Upper lobe of left lung (tissue), 6 donors: Measurements from ENCODE around the gene NEK1. TPM values are rescaled to one million over a fixed set of nuclear protein-coding genes. Genes with fewer than 3 reads are reported as not detected.
"Not testable (repeated sequence)": the region's sequence is repeated elsewhere in the genome, so short reads cannot be mapped to it uniquely, and the experiment has no call there.

Experiments
- ATAC-seq, 2 donors: fragments of 200-7000 bp; cut with Tn5 transposase; one replicate each; pipeline ENCODE4 v1.9.1; 2022; ENCODE audit warnings: mild to moderate bottlenecking in 2 of 2, moderate library complexity in 2 of 2; ENCODE audit not compliant: low FRiP score in 2 of 2
- DNase-seq, 2 donors: peaks; one replicate each; pipeline ENCODE4 v3.0.0-alpha.2; 2019 to 2020
- H3K27ac ChIP-seq, 4 donors: fragments of 200-600 bp; sonication (generic); one replicate each; pipeline ENCODE4 v1.5.1; 2016 to 2019
- H3K27me3 ChIP-seq, 4 donors: fragments of 200-600 bp; sonication (generic); one replicate each; pipeline ENCODE4 v1.5.1; 2017 to 2019
- H3K36me3 ChIP-seq, 4 donors: fragments of 200-600 bp; sonication (generic); one replicate each; pipeline ENCODE4 v1.5.1; 2016 to 2019
- H3K4me1 ChIP-seq, 4 donors: fragments of 200-600 bp; sonication (generic); one replicate each; pipeline ENCODE4 v1.5.1; 2018 to 2019
- H3K4me3 ChIP-seq, 4 donors: fragments of 200-600 bp; sonication (generic); one replicate each; pipeline ENCODE4 v1.5.1; 2017 to 2019; ENCODE audit warnings: mild to moderate bottlenecking in 2 of 4, moderate library complexity in 1 of 4
- H3K9me3 ChIP-seq, 4 donors: fragments of 200-600 bp; sonication (generic); one replicate each; pipeline ENCODE4 v1.5.1; 2018 to 2019
- EP300 ChIP-seq, 4 donors: sonication (generic); formaldehyde crosslinking; IDR thresholded peaks; one replicate each; pipeline ENCODE4 v1.5.1; 2017; ENCODE audit warnings: antibody characterized with exemption in 4 of 4, control low read depth in 2 of 4
- POLR2A ChIP-seq, 4 donors: fragments of 450-650 bp; IDR thresholded peaks; one replicate each; pipeline ENCODE4 v1.5.1; 2016 to 2017; ENCODE audit warnings: antibody characterized with exemption in 4 of 4, mild to moderate bottlenecking in 2 of 4
- POLR2AphosphoS5 ChIP-seq, 2 donors: sonication (generic); formaldehyde crosslinking; IDR thresholded peaks; one replicate each; pipeline ENCODE4 v1.5.1; 2017; ENCODE audit warnings: antibody characterized with exemption in 2 of 2
- WGBS, 2 donors: methylation state at CpG; one replicate each; pipeline ENCODE4 v1.1.5; 2017 to 2018; 5-methylcytosine and 5-hydroxymethylcytosine counted together
- total RNA-seq, 6 donors: library from RNA; depleted of rRNA in 4 of 6; stranded (reverse); fragments of >200 nt in 4 of 6; gene quantifications; one replicate each; pipeline versions ENCODE4 v1.1.0 to v1.2.1, GENCODE V29; 2016 to 2021
- TF ChIP-seq, protein P1 (sequence below), 6 experiments: fragments of 450-650 bp in 4 of 6; fragments of 200-600 bp in 2 of 6; sonication (generic) in 2 of 6; IDR thresholded peaks; one replicate each; pipeline ENCODE4 v1.5.1; 2016 to 2019; ENCODE audit warnings: antibody characterized with exemption in 6 of 6
- donor health status: DM: no; HTN: no; CAD: no; lungs with moderate emphysema.
- donor health status: DM: no; HTN: yes; CAD: no; lungs with severe emphysema.

Gene NEK1
- total RNA-seq, 6 donors from 2014 or later = 6.9 to 24.2 (median 10.3) TPM

DNA sequence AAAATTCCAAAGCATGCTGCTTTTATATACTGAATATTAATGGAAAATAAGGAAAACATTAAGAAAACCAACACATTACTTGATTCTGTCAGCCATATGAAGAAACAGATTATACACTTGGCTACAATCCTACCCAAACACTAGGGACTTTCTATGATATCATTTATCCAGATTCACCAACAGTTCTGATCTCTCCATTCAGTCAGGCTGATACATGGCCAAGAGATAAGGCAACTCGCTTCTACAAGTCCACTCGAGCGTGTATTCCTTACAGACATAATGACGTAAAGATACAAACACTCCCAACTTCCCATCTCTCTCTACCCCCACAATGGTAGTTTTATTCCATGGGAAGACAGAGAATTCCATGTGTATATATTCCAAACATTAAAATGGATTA lies 44.5 kb downstream of the NEK1 start:
- H3K4me1 ChIP-seq = peaks cover 0 to 8% (median 3%) of the 10 kb centered on the region in 4 donors
- no peaks in the 10 kb centered on the region for H3K9me3 ChIP-seq
- H3K36me3 ChIP-seq = peaks cover 0 to 5% (median under 1%) of the 10 kb centered on the region in 4 donors
- H3K27me3 ChIP-seq = no peaks in the 10 kb centered on the region
- DNase-seq (no peak), ATAC-seq (peak in 1 of 2 donors; percentile 12)
- no peak overlapping the region for H3K4me3 ChIP-seq
- 89 to 90% methylated on average over 4 of the region's 4 CpGs for WGBS, 2 donors
- no peak overlapping the region for H3K27ac ChIP-seq
- TF ChIP-seq EP300 (IDR thresholded peaks at IDR 0.05) = no peak
- no peak for TF ChIP-seq POLR2A (IDR thresholded peaks at IDR 0.05)
- TF ChIP-seq POLR2AphosphoS5 (IDR thresholded peaks at IDR 0.05) = no peak
- TF ChIP-seq, protein P1, sequence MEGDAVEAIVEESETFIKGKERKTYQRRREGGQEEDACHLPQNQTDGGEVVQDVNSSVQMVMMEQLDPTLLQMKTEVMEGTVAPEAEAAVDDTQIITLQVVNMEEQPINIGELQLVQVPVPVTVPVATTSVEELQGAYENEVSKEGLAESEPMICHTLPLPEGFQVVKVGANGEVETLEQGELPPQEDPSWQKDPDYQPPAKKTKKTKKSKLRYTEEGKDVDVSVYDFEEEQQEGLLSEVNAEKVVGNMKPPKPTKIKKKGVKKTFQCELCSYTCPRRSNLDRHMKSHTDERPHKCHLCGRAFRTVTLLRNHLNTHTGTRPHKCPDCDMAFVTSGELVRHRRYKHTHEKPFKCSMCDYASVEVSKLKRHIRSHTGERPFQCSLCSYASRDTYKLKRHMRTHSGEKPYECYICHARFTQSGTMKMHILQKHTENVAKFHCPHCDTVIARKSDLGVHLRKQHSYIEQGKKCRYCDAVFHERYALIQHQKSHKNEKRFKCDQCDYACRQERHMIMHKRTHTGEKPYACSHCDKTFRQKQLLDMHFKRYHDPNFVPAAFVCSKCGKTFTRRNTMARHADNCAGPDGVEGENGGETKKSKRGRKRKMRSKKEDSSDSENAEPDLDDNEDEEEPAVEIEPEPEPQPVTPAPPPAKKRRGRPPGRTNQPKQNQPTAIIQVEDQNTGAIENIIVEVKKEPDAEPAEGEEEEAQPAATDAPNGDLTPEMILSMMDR (IDR thresholded peaks at IDR 0.05) = no peak

DNA sequence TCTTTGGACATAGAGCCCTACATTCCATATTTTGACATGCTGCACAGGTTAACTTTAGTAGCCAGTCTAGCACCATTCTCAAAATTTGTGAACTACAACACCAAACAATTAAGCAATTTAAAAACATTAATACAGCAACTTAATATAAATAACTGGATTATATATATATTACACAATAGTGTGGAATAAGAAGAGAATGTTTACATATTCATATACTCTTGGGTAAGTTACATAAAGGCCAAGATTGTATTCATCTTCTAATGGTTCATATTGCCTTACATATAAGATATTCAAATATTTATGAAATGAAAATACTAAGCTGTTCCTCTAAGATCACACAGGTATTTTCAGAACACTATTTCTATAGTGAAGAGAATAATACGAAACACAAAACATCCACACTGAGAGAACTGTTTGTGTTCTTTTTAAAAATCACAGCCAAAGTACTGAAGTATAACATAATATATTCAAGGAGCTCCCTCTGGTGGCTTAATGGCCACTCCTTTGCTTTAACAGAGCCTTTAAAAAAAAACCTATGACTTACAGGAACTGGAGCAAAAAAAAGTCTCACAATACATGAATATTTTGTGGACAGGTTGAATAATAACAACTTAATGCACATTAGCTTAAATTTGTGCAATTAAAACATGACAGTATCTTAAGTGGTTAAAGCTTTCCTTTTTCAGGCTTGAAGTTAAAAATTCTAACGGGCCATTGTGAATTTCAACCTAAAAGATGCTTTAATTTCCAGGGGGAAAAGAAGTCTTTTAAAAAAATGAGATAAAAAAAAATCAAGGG lies 46.2 kb downstream of the NEK1 start:
- H3K9me3 ChIP-seq = no peaks in the 10 kb centered on the region
- no peak for DNase-seq
- ATAC-seq = peak in 1 of 2 donors; percentile 76
- H3K36me3 ChIP-seq = peaks cover 0 to 2% (median 0%) of the 10 kb centered on the region in 4 donors
- no peak overlapping the region for H3K4me3 ChIP-seq
- H3K27ac ChIP-seq = no peak overlapping the region
- 56 to 64% methylated on average over 2 of the region's 2 CpGs for WGBS, 2 donors
- TF ChIP-seq POLR2AphosphoS5 (IDR thresholded peaks at IDR 0.05) (no peak), EP300 (IDR thresholded peaks at IDR 0.05) (no peak)
- TF ChIP-seq, protein P1 (IDR thresholded peaks at IDR 0.05) = peak in 5 of 6 experiments; percentile 9 to 54 (median 43)
- H3K27me3 ChIP-seq = no peaks in the 10 kb centered on the region
- H3K4me1 ChIP-seq = peaks cover 0 to 8% (median 3%) of the 10 kb centered on the region in 4 donors

DNA sequence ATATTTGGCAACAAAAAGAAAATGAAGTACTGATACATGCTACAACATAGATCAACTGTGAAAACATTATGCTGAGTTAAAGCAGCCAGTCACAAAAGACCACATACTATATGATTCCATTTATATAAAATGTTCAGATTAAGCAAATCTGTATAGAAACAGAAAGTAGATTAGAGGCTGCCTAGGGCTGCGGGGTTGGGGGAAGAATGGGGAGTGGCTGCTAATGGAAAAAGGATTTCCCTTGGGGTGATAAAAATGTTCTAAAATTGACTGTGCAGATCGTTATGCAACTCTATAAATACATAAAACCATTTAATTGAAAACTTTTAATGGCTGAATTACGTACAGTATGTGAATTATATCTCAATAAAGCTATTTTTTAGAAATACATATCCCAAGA lies 46.8 kb downstream of the NEK1 start:
- ATAC-seq = peak in 1 of 2 donors; percentile 31
- H3K27ac ChIP-seq = no peak overlapping the region
- TF ChIP-seq, protein P1 (IDR thresholded peaks at IDR 0.05) = no peak
- TF ChIP-seq POLR2A (IDR thresholded peaks at IDR 0.05) (no peak), POLR2AphosphoS5 (IDR thresholded peaks at IDR 0.05) (no peak), EP300 (IDR thresholded peaks at IDR 0.05) (no peak)

DNA sequence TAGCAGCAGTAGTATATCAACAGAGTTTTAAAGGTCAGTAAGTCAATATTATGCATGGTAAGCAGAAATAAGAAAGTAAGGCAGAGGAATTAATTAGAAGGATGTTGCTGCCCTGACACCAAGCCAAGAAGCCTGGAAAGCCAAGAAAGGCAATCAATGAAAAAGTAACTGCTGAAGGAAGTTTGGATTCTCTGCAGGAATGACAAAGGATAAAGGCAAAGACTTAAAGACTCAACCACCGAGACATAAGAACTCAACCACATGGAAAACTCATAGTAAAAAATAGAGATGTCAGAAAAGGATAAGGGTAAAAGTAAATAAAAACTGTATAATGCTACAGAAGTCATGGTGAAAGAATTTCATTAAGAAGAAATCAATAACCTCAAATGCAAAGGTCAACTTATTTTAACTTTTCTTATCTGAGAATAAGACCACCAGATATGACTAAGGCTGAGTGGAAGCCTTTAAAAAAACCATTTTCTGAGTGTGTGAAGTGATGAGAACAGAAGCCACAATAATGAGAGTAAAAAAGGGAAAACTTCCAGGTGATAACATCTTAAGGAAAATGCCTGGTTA lies 55.2 kb downstream of the NEK1 start:
- 65 to 79% methylated on average over 1 of the region's 1 CpG for WGBS, 2 donors
- TF ChIP-seq POLR2AphosphoS5 (IDR thresholded peaks at IDR 0.05) (no peak), POLR2A (IDR thresholded peaks at IDR 0.05) (no peak)
- TF ChIP-seq, protein P1 (IDR thresholded peaks at IDR 0.05) = no peak

More for the DNA sequence above, 46.8 kb downstream of the NEK1 start:
- Histone ChIP-seq H3K9me3 (no peaks in the 10 kb centered on the region), H3K4me1 (peaks cover 0 to 8% (median 3%) of the 10 kb centered on the region in 4 donors), H3K36me3 (peaks cover 0 to 3% (median 0%) of the 10 kb centered on the region in 4 donors), H3K4me3 (no peak overlapping the region), H3K27me3 (no peaks in the 10 kb centered on the region)
- DNase-seq = no peak
- WGBS, 2 donors = 58 to 63% methylated on average over 3 of the region's 3 CpGs

DNA sequence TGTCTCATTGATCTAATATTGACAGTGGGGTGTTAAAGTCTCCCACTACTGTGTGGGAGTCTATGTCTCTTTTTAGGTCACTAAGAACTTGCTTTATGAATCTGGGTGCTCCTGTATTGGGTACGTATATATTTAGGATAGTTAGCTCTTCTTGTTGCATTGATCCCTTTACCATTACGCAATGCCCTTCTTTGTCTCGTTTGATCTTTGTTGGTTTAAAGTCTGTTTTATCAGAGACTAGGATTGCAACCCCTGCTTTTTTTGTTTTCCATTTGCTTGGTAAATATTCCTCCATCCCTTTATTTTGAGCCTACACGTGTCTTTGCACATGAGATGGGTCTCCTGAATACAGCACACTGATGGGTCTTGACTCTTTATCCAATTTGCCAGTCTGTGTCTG lies 65.8 kb downstream of the NEK1 start:
- 95 to 97% methylated on average over 4 of the region's 4 CpGs for WGBS, 2 donors
- not testable (repeated sequence) for H3K27ac ChIP-seq, H3K4me1 ChIP-seq, H3K4me3 ChIP-seq, DNase-seq, ATAC-seq, H3K27me3 ChIP-seq
- peaks cover 0 to 18% (median 0%) of the 10 kb centered on the region in 4 donors for H3K36me3 ChIP-seq
- H3K9me3 ChIP-seq = peaks cover 0 to 15% (median 6%) of the 10 kb centered on the region in 4 donors

More for the DNA sequence above, 55.2 kb downstream of the NEK1 start:
- no peak for DNase-seq
- no peaks in the 10 kb centered on the region for H3K9me3 ChIP-seq
- H3K4me3 ChIP-seq = no peak overlapping the region
- H3K4me1 ChIP-seq = no peaks in the 10 kb centered on the region
- ATAC-seq = no peak
- H3K27me3 ChIP-seq = no peaks in the 10 kb centered on the region
- H3K27ac ChIP-seq = no peak overlapping the region
- peaks cover 0 to 33% (median 10%) of the 10 kb centered on the region in 4 donors for H3K36me3 ChIP-seq
